GM21381 (cell line): ENCODE data around the gene GRK3.

Source experiments
- ATAC-seq: cut with Tn5 transposase; IDR thresholded peaks from one replicate; pipeline ENCODE4 v1.9.1; 2021; ENCODE audit warnings: mild to moderate bottlenecking, moderate library complexity; ENCODE audit not compliant: unreplicated experiment

Gene GRK3

DNA sequence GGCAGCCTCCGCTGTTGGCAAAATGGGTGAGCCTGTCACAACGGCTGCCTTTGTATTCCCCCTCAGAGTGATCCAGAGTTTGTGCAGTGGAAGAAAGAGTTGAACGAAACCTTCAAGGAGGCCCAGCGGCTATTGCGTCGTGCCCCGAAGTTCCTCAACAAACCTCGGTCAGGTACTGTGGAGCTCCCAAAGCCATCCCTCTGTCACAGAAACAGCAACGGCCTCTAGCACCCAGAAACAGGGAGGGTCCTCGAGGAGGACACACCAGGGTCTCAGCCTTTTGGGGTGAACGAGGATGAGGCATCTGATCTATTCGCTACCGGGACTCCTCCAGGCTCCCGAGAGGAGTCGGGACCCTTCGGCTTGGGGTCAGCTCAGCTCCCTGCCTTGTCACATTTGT, 157.7 kb downstream of the GRK3 start:
- ATAC-seq: no peak

DNA sequence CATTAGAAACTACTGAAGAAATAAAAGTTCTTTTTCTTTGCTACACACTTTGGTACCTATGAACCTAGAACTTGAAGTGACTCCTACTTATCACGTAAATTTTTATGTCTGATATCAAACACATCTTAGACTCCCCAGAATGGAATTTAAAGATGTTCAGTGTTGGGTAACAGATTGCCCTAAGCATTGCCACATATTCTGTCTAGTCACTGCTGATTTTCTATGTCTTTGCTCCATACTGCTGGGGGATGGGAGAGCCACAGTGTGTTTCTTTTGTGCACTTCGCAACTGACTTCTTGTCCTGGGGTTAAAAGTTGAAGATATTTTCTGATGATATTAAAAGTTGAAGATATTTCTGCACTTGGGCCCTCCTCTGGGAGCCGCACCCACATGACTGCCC, 158.2 kb downstream of the GRK3 start:
- no peak for ATAC-seq

DNA sequence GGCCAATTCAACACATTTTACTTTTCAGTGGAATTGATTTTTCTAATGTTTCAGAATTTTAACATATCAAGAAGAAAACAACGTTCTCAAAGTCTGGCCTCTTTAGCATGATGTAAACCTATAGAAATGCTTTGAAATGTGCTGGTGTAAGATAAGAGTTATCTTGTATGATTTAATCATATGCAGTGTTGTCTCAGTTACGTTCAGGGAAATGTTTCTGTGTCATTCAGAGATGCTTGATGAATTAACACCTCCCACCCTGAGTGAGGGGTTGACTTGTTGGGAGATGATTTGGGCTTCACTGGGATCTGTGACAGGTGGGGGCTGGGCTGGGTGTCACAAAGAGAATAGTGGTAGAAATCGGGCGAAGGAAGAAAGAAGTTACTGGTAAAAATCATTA, 161.8 kb downstream of the GRK3 start:
- no peak for ATAC-seq

DNA sequence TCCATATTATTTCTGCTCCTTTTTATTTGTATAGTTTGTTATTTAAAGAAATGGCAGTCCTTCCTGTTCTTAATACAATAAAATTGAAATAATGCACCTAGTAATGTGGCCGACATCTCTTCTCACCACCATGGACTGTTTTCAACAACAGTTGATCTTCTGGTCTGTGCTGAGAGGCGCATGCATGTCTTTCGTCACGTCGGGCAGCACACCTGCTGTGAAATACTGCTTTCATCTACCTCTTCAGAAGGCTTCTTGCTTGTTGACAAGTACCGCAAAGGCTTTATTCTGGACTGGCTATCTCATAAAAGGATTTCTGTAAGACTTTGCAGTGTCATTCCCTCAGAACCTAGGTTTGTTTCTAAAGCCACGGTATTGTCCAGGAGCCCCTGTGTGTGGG, 163.6 kb downstream of the GRK3 start:
- ATAC-seq: no peak

DNA sequence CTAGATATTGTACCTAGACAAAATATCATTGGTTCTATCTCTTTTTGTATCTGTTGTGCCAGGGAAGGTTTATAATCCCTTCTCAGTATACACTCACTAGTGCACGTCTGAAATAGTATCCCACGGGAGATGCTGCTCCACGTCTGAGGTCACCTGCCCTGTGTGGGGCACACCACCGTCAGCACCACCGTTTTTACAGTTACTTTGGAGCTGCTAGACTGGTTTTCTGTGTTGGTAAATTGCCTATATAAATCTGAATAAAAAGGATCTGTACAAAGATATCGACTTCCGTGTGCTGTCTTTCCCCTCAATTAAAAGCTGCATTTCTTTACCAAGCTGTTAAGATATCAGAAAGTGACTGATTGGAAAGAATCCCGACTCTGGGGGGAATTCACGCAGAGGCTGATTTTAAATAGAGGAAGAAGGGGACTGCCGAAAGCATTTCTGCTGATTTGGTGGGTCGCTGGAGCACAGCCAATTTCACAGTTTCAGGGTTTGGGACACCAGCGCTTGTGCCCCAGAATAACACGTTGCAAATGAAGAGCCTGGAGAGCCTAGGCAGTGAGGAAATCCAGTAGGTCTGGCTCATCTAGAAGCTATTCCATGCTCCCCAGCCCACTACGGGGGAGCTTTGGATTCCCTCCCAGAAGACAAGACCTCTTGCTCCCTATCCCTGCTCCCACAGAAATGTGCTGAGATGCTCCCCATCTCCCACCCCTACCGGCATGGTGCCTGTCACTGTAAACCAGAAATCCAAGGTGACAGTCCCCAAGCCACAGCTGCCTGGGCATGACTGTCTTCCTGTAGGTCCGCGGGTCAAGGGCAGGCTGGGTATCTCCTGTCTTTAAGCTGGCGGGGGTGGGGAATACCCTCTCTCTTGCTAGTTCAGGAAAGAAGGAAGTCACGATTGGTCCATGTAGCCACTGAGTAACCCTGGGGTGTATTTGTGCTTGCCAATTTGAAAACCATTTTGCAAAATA, 164.8 kb downstream of the GRK3 start:
- no peak for ATAC-seq

DNA sequence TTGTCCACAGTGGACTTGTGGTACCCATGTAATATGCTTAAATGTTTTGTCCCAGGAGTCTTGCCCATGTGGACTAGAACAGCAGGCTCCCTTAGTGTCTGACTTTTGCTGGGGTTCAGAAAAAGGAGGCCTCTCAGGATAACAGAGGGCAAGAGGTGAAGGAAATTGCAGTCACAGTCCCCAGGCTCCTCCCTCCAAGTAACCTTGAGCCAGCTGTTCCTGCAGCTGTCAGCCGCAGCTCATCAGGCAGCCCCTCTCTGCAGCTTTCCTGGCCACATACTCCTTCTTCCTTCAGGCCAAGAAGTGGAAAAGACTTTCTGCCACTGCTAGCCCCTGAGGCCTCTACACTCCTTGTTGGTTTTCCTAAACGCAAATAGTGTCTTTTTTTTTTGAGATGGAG, 171.2 kb downstream of the GRK3 start:
- no peak for ATAC-seq

DNA sequence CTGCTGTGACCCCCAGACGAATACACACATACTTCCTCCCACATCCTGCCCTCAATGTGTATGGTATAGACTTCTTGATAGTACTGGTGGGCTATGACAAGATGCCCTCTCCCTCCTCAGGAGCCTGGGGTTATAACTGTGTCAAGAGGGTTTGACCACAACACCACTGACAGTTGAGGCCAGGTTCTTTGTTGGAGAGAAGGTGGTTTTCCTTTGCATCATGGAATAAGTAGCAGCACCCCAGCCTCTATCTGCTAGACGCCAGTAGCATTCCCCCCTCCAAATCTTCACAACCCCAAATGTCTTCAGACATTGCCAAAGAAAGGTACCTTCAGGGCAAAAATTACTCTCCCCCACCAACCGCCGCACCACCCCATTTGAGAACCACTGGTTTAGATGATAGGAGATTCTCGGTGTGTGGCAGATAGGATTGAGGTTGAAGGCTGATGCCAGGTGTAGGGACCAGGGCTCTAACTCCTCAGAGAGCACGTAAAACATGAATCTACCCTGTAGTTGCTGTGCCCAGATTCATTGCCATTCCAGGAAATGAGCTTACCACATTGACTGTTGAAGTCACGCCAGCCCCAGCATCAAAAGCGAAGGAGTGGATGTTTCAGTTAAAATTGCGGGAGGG, 172.0 kb downstream of the GRK3 start:
- ATAC-seq: no peak

DNA sequence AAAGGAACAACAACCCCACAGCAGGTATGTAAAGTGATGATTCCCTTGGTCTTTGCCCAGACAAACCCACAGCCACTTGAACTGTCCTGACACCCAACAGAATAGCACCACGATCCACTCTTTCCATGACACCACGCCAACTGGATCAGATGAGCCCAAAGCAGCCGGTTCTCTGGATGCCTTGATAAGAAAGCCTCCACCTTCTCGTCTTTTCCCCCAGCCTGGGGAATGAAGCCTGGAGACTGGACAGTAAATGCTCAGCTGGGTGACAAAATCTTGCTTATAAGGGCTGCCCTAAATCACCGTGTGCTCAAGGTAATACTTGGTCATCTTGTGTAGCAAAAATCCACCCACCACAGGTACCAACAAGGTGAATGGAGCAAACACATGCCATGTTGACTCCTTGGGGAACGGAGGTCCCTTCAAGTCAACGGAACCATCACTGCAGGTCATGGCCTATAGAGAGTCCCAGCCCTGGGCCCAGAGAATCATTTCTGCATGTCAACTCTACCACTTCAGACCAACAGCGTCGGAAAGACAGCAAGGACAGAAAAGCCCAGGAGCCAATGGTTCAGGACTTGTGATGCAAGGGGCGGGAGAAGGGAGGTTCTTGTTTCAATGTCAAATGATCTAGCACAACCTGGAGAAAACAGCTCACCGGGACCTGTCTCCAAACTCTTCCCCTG, 175.3 kb downstream of the GRK3 start:
- no peak for ATAC-seq

DNA sequence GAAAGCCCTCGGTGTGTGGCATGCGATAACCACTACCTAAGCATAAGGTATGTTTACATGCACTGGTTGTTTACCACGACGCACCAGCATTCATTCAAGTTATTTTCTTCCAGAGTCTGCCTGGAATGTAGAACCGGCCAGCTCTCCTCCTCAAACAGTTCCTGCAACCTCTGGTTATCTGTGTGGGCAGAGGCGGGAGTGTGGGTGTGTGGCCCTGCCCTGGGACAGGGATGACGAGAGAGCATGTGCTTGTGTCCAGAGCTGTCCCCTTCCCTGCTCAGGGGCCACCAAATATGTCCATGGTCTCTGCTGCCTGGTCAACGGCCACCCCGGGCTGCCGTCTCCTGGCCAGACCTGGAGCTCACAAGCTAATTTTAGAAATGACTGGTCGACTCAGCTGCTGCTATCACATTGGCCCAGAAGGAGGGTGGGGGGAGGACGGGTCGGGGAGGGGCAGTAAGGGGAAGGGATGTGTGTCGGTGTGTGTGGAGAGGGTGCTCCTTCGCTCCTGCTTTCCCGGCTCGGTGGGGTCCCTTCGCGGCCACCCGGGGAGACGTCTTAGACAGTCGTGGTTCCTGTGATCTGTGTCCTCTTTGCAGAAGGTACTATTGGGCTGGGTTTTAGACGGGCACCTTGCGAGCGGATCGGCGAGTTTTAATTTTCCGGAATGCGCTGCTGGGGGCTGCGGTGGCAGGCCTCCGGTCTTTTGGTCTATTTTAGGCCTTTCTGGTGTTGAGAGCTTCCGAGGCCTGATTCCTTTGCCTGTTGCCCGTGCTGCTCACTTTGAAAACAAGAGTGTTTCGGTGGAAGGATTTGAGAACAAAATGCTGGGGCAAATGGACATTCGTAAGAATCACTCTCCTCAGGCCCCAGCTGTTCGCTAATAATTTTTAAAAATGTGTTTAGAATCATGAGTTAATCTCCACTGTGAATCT, 177.5 kb downstream of the GRK3 start, which contains the start of gene MYO18B:
Gene MYO18B, plus strand, starts transcription at position 497 of the 935 bp plus-strand sequence. CDS start 18,905 bp downstream, outside the sequence.
- no peak for ATAC-seq

DNA sequence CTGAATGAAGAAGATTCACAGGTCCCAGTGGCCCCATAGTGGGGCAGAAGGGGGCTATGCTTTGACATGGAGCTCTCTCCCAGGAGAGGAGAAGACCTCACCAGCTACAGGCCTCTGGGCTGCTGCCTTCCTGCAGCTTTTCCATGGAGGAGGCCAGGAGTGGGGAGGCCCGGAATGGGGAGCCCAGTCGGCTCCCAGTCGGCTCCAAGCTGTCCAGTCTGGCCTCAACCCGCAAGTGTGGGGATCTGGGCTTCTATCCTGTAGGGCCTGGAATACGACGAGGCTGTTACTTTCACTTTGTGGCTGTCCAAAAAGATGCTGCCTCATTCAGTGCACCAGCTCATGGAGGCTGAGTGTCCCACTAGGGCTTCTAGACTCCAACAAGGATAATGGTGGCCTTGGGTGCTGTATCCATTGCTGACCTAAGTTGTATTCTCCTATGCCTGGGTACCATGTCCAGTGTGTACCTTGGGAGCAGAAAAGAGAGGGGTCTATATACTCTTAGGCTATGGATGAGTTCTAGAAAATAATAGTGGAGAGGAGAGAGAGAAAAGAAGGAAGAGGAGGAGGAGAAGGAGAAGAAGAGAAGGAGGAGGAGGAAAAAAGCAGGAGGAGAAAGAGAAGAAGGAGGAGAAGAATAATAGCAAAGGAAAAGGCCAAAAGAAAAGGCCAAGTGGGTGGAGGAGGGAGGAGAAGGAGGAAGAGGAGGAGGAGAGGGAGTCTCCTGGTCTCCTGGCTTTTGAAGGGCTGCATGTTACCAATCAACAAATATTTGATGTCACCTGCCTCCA, 178.6 kb downstream of the GRK3 start:
- ATAC-seq: no peak

DNA sequence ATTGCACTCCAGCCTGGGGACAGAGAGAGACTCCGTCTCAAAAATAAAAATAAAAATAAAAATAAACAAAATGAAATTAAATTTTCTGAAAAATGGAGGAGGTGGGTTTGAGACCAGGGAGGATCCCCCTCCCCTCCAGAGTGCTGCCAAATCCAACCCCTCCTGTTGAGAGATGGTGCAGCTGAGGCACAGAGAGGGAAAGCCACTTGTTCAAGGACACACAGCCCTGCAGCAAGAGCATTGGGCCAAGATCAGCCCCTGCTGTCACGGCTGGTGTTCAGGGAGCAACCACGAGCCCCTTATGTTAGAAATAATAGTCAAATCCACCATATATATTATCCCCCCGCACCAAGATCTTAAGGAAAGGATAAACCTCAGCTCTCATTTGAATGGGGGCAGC, 180.2 kb downstream of the GRK3 start:
- no peak for ATAC-seq

DNA sequence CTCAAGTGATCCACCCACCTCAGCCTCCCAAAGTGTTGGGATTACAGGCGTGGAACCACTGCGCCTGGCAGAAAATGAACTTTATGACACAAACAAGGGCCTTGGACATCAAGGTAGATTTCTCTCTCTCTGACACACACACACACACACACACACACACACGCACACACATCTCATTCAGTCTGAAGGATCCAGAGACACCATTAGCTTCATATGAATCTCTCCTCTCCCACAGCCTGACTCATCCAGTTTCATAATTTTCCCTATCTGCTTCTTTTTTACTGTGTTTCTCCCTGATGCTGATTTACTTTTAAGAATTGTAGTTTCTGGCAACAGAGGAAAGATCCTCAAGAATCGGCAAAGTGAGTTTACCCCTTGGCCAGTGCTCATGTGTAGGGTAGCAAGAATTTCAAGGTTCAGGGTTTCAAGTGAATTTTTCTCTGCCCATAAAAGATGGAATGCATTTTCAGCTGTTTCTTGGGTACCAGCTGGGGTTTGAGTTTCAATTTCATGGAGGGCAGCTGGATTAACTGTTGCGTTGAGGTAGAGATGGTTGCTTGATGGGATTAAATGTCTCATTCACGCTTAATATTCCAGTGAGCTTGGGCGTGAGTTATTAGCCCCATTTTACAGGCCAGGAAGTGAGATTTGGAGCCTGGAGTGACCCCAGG, 181.0 kb downstream of the GRK3 start:
- ATAC-seq: no peak

DNA sequence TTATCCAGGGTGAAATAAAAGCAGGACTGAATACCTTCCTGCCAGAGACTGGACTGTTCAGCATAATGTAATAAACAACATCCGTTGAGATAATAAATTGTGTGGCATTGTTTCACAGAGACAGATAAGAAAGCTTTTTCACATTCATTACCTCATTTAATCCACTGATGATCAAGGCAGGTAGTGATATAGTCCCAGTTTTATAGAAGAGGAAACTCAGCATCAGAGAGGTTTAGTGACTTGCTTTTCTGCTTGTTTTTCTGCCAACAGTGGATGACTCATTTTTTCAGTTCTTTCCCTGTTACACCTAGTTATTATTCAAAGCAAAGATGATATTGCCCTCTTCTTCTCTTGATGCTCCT, 181.5 kb downstream of the GRK3 start:
- ATAC-seq: no peak

DNA sequence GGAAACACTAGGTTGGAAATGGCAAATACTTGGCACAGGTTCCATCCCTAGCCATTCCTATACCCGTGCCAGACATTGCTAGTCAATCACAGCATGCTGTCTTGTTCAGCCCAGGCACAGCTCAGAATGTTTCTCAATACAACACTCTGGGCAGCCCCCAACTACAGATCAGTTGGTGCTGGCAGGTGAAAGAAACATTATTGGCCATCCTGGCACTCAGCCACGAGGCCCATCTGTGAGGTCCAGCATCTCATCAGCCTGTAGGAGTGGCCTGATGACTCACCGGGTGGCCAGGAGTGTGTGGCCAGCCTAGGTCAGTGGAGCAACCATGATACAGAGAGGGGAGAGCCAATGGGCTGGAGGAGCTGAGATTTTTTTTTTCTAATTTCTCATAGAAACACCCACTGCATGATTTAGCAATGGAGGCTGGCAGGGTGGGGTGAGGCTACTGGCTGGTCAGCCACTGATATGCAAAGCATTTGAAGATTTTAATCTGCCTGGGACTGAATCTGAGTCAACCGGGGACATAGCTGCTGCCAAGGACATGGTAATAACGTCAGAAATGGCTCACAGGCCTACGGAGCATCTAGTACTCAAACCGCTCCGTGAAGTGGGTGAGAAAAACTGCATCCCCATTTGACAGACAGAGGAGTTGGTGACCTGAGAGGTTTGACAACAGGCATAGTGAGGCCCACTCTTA, 182.9 kb downstream of the GRK3 start:
- ATAC-seq: no peak

DNA sequence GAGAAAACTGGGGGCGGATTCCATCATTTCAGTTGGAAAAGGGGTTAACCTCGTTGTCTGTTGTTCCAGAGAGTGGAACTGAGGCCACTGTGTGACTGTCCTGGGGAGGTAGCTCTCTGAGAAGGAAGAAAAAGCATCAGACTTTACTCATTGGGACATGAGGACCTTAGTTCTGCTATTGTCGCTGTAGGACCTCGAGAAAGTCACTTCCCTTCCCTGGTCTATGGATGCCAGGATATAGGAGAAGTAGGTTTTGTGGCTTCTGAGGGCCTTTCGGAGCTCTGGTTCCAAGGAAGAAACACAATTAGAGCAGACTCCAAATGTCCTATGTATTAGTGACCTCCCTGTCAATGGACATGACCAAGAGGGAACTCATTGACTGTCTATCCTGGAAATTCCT, 183.7 kb downstream of the GRK3 start:
- no peak for ATAC-seq

DNA sequence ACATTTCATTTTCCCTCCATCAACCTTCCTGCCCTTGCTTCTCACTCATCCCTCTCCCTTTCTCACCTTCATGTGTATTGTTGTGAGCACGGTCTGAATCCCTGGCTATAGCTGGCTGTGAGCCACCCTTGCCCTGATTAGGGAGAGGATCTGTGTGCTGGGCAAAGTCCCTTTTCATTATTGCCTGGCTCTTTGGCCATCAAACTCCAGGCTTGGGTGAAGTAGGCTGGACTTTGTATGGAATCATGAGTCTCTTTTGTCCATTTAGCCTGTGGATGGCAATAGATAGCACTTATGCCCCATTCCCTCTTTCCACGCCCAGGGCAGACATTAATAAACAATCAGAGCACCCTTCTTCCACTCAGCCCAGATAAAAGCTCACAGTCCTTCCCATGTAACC, 184.2 kb downstream of the GRK3 start:
- ATAC-seq: no peak

DNA sequence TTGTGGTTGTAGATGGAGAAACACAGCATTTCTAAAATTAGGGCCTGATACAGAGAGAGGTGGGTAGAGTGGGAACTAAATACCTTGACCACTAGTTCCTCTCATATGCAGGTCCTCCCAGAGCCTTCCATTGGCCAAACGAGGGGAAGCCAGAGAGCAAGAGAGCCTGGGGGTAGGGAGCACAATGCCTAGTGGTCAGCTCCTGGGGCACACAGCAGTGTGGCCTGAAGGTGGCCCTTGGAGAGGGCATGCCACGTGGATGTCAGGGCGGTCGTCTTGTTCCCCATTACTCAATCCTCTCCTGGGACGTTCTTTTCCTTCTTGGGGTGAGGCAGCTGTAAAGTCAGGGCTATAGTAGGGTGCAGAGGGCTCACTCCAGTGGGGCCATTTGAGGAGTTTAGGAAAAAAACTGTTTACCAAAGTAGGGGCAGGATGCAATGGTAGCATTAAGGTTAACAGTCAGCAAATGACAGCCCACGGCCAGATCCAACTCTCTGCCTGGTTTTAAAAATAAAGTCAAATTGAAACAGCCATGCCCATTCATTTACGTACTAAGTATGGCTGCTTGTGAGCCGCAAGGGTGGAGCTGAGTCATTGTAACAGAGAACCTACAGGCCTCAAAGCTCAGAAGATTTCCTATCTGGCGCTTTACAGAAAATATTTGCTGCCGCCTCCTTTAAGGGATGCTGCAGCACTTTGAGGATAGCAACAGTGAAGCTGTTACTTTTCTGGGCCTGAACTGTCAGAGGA, 185.1 kb downstream of the GRK3 start:
- no peak for ATAC-seq

DNA sequence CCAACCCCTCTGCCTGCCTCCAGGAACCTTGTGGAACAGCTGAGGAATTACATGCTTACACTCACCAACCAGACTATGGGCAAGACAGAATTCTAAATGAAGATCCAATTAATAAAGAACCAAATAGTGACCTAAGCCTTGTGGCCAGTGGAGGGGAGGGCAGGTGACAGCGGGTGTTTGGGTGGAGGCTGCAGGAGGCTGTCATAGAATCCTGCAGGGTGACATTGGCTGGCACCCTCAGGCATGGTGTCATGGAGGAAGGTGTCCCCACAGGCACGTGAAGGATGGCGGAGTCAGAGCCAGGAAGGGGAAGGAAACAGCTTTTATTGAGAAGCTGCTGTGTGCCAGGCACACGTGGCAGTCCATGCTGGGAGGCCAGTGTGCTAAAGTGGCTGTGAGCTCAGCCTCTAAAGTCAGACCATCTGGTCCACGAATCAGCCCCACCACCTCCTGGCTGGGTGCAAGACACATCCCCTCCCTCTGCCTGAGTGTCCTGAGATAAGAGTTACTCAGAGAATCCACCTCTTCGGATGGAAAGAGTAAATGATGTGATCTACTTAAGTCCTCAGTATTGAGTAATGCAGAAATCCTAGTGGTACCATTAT, 186.2 kb downstream of the GRK3 start:
- ATAC-seq: no peak
